Mucosa of stomach (tissue), 1 donor: ENCODE data around the gene ANO10.
"Not testable (repeated sequence)": the region's sequence is repeated elsewhere in the genome, so short reads cannot be mapped to it uniquely, and the experiment has no call there.

Experiments
- H3K27me3 ChIP-seq: one replicate; pipeline ENCODE4 v1.7.0; 2013; ENCODE audit warnings: mild to moderate bottlenecking, low read length; ENCODE audit not compliant: control insufficient read depth, insufficient read depth
- H3K36me3 ChIP-seq: one replicate; pipeline ENCODE4 v1.7.0; 2013; ENCODE audit warnings: low read length; ENCODE audit not compliant: control insufficient read depth, insufficient read depth
- H3K4me1 ChIP-seq: one replicate; pipeline ENCODE4 v1.7.0; 2013; ENCODE audit warnings: mild to moderate bottlenecking, low read length; ENCODE audit not compliant: control insufficient read depth, insufficient read depth
- H3K4me3 ChIP-seq: one replicate; pipeline ENCODE4 v1.7.0; 2013; ENCODE audit warnings: low read length
- H3K9ac ChIP-seq: one replicate; pipeline ENCODE4 v1.7.0; 2013; ENCODE audit warnings: mild to moderate bottlenecking, low read length, moderate library complexity
- H3K9me3 ChIP-seq: one replicate; pipeline ENCODE4 v1.7.0; 2013; ENCODE audit warnings: mild to moderate bottlenecking, low read length, moderate library complexity; ENCODE audit not compliant: control insufficient read depth
- donor health status: Pancreatic carcinoma.

Gene ANO10

DNA sequence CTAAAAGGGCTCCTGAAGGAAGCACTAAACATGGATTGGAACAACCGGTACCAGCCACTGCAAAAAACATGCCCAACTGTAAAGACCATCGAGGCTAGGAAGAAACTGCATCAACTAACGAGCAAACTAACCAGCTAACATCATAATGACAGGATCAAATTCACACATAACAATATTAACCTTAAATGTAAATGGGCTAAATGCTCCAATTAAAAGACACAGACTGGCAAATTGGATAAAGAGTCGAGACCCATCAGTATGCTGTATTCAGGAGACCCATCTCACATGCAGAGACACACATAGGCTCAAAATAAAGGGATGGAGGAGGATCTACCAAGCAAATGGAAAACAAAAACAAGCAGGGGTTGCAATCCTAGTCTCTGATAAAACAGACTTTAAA is 28.2 kb downstream of the ANO10 start:
- not testable (repeated sequence) for H3K4me3 ChIP-seq, H3K9me3 ChIP-seq, H3K27me3 ChIP-seq, H3K36me3 ChIP-seq, H3K9ac ChIP-seq, H3K4me1 ChIP-seq

DNA sequence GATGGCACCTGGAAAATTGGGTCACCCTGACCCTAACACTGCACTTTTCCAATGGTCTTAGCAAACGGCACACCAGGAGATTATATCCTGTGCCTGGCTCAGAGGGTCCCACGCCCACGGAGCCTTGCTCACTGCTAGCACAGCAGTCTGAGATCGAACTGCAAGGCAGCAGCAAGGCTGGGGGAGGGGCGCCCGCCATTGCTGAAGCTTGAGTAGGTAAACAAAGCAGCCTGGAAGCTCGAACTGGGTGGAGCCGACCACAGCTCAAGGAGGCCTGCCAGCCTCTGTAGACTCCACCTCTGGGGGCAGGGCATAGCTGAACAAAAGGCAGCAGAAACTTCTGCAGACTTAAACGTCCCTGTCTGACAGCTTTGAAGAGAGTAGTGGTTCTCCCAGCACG is 29.9 kb downstream of the ANO10 start:
- H3K4me1 ChIP-seq, H3K9me3 ChIP-seq, H3K36me3 ChIP-seq, H3K9ac ChIP-seq, H3K4me3 ChIP-seq, H3K27me3 ChIP-seq: not testable (repeated sequence)

DNA sequence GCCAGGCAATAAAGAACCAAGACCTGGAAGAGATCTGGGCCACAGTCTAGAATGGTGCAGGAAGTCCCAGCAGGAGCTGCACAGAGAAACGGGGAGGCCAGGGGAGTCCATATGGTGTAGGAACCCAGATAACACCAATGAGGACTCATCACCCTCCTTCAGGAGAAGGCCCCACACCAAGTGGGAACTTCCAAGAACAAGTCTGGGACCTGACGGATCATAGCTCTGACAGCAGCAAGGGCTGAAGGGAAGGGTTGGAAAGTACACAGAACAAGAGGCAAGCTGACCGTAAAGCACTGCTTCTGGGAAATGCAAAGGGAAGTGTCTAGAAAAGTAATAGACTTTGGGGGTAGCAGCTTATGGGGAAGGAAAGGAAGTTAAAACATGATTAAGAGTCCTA is 34.5 kb downstream of the ANO10 start:
- Histone ChIP-seq H3K9me3 (no peaks in the 10 kb centered on the region), H3K36me3 (no peaks in the 10 kb centered on the region), H3K4me1 (no peaks in the 10 kb centered on the region), H3K4me3 (no peak overlapping the region), H3K9ac (no peak overlapping the region), H3K27me3 (no peaks in the 10 kb centered on the region)

DNA sequence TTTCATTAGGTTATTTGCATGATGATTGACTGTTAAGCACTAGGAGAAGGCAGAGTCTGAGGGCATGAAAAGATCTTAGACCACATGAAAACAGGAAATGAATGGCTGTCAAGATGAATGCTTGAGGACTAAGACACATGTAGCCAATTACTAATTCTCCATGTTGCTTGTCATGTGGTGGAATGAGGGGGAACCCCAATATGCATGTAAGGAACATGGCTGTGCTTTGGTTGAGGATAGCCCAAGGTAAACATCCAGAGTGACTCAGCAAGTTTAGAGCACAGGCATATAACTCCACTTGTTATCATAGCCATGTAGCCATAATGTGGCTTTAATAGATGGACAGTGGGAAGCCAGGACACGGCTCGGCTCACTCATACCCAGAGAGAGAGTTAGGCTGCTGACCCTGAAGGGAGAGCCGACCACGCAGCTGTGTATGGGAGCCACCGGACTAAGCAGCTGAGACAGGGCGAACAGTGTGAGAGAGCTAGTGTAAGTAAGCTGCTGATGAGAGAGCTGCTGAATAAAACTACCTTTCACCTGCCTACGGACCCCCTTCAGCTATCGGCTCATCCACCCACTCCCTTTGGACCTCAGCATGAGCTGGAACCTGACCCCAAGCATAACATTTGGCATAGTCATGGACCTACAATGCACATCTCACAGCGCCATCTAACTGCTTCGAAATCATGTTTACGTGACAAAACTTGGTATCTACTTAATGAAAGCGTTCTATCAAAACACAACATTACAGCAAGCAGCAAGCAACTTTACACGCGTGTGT is 37.6 kb downstream of the ANO10 start:
- Histone ChIP-seq H3K27me3 (no peaks in the 10 kb centered on the region), H3K9ac (no peak overlapping the region), H3K36me3 (no peaks in the 10 kb centered on the region), H3K4me3 (no peak overlapping the region), H3K9me3 (no peaks in the 10 kb centered on the region), H3K4me1 (no peaks in the 10 kb centered on the region)

DNA sequence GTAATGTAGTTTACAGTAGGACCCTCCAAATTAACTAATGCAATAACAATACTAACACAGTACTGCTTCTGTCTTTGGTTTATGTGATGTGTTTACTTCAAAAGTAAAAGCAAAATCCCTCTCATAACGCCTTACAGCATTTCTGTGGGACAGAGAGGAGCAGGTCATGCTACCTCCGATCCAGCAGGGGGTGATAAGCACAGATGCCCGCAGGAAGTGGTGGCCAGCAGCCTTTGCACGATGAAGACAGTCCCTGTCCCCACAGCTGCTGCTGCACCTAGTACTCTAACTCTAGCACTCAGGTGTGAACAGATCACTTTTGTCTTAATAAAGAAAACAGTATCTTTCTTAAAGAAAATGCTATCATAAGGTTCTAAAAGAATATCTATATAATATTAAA is 38.3 kb downstream of the ANO10 start:
- no peak overlapping the region for H3K9ac ChIP-seq
- H3K4me3 ChIP-seq, result no peak overlapping the region
- H3K9me3 ChIP-seq, result no peaks in the 10 kb centered on the region
- H3K4me1 ChIP-seq, result no peaks in the 10 kb centered on the region
- H3K36me3 ChIP-seq, result no peaks in the 10 kb centered on the region
- H3K27me3 ChIP-seq, result no peaks in the 10 kb centered on the region

DNA sequence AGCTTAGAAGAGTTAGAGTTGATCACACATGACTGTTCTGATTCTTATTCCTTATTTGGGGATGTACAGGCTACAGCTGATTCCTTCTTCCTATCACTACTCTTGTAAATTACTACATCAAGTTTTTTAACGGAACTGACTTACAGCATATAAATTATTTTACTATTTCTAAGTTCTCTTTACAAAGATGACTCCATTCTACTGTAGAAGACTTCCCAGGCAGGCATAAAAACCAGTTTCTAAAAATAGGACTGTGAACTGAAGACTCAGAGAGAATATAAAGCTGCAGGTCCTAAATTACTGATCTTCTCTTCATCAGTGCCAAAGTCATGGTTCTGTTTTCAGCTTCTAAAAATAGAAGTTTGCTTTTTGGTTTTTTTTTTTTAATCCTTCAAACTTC is 38.9 kb downstream of the ANO10 start:
- no peak overlapping the region for H3K4me3 ChIP-seq
- no peak overlapping the region for H3K9ac ChIP-seq
- H3K27me3 ChIP-seq, result no peaks in the 10 kb centered on the region
- H3K9me3 ChIP-seq, result no peaks in the 10 kb centered on the region
- H3K4me1 ChIP-seq, result no peaks in the 10 kb centered on the region
- H3K36me3 ChIP-seq, result no peaks in the 10 kb centered on the region

DNA sequence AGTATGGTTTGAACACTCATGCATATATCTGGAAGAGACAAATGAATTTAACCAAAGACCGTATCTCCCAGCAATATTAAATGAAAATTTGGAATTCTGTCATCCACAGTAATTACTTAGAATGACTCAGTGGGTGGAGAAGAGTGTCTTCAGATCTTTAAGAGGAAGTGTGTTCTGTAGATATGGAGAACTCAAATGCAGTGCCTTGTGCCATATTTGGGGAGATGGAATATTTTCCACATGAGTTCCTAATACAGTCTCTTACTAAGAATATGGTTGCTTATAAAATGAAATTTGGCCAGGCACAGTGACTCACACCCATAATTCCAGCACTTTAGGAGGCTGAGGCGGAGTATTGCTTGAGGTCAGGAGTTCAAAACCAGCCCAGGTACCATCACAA is 40.5 kb downstream of the ANO10 start:
- Histone ChIP-seq H3K27me3 (no peaks in the 10 kb centered on the region), H3K4me3 (no peak overlapping the region), H3K36me3 (no peaks in the 10 kb centered on the region), H3K9me3 (no peaks in the 10 kb centered on the region), H3K9ac (no peak overlapping the region), H3K4me1 (no peaks in the 10 kb centered on the region)

DNA sequence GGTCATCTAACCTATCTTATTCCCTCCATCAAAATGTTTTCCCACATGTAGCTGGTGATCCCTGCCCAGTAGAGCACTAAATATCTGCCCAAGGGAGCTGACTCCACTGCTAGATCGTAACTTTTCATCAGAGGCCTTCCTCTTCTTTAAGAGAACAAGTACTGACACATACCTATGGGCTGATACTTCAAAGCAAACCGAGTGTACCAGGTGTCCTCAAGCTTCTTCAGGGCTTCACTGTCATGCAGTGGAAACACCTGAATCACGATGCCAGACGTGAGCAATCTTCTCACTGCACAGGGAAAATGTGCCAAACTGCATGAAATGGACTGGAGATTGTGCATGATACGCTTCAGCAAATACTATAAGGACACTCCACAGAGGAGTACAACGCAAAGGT is 41.6 kb downstream of the ANO10 start:
- Histone ChIP-seq H3K9ac (no peak overlapping the region), H3K9me3 (no peaks in the 10 kb centered on the region), H3K4me1 (no peaks in the 10 kb centered on the region), H3K27me3 (no peaks in the 10 kb centered on the region), H3K4me3 (no peak overlapping the region), H3K36me3 (no peaks in the 10 kb centered on the region)

DNA sequence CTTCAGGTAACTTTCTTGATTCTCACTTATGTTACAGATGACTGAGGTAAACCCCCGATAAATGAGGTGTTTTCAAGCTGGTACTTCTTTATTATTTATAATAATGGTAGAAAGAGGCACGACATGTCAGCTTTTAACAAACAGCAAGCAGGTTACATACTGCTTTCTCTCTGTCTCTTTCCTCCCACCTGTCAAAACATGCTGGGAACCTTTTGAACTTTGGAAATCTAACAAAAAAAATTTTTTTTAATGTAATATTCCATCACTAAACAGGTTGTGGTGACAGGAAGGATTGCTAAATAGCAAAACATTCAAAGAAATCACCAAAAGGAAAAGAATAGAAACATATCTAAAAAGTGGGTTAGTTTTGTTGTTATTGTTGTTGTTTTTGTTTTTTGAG is 48.2 kb downstream of the ANO10 start:
- H3K9me3 ChIP-seq, result no peaks in the 10 kb centered on the region

DNA sequence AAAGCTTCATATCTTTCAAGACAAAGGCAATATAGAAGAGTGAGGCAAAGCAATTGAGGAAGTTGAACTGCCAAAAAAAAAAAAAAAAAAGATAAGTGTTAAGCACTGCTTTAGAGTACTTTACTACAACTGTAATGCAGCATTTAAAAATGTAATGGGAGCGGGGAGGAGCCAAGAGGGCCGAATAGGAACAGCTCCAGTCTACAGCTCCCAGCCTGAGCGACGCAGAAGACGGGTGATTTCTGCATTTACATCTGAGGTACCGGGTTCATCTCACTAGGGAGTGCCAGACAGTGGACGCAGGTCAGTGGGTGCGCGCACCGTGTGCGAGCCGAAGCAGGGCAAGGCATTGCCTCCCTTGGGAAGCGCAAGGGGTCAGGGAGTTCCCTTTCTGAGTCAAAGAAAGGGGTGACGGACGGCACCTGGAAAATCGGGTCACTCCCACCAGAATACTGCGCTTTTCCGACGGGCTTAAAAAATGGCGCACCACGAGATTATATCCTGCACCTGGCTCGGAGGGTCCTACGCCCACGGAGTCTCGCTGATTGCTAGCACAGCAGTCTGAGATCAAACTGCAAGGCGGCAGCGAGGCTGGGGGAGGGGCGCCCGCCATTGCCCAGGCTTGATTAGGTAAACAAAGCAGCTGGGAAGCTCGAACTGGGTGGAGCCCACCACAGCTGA is 56.0 kb downstream of the ANO10 start:
- H3K4me1 ChIP-seq, H3K9me3 ChIP-seq, H3K9ac ChIP-seq: not testable (repeated sequence)

More for the DNA sequence above, 48.2 kb downstream of the ANO10 start:
- Histone ChIP-seq H3K36me3 (no peaks in the 10 kb centered on the region), H3K9ac (no peak overlapping the region), H3K27me3 (no peaks in the 10 kb centered on the region), H3K4me3 (no peak overlapping the region), H3K4me1 (no peaks in the 10 kb centered on the region)

DNA sequence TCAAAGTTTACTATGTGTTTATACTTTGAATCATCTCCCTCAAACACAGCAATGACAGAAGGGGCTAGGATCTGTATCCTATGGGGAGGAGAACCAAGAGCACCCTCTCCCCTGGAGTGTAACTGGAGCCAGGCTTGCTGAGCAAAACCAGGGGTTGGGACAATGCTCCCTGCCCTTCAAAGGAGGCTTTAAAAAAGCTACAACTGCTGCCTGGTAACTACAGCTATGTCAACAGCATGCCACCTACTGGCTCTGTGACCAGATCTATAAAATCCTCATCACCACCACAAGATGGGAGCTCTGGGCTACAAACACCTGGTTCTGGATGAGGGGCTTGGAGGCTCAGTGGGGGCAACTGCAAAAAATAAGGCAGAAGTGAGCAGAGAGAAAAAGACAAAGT is 61.9 kb downstream of the ANO10 start:
- Histone ChIP-seq H3K36me3 (no peaks in the 10 kb centered on the region), H3K9me3 (no peaks in the 10 kb centered on the region), H3K9ac (no peak overlapping the region), H3K4me1 (no peaks in the 10 kb centered on the region), H3K27me3 (no peaks in the 10 kb centered on the region), H3K4me3 (no peak overlapping the region)

More for the DNA sequence above, 56.0 kb downstream of the ANO10 start:
- not testable (repeated sequence) for H3K4me3 ChIP-seq, H3K27me3 ChIP-seq, H3K36me3 ChIP-seq

DNA sequence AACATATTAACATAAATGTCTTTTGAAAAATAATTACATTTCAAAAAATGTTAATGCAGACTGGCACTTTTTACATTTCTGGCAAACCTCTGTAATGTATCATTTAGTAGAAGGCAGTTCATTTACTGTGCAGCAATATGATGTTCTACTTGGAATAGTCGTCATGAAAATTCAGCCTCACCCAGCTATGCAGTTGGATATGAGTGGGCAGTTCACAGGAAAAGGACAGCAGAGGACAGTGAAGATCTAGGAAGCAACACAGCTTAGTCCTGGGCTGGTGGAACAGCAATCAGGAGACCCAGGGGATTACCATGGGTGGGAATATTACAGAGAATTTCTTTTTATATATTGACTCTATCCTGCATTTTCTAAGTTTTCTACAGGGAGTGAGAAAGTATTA is 63.6 kb downstream of the ANO10 start:
- Histone ChIP-seq H3K27me3 (no peaks in the 10 kb centered on the region), H3K4me1 (no peaks in the 10 kb centered on the region), H3K9ac (no peak overlapping the region), H3K4me3 (no peak overlapping the region), H3K9me3 (no peaks in the 10 kb centered on the region), H3K36me3 (no peaks in the 10 kb centered on the region)
